ENCODE results near the gene HAAO. TPM values are rescaled to one million over a fixed set of nuclear protein-coding genes. Genes with fewer than 3 reads are reported as not detected.

HAAO gene
- 1.6 and 12.2 TPM in 2 replicates for total RNA-seq

GRCh38 chr2:42792583-42793333 is at the start of gene HAAO:
TSS of gene HAAO (minus strand) at chr2:42792583. CDS start at chr2:42792536, 47 bp downstream.

GRCh38 chr2:42764096-42764495 is 28.3 kb downstream of the HAAO start, which contains the start of gene OXER1:
TSS of gene OXER1 (minus strand) at chr2:42764135. CDS start at chr2:42764062, 73 bp downstream.

Other genes with a start within 250 kb of the HAAO start
- 23.7 and 27.7 TPM in 2 replicates for gene MTA3, start 224.0 kb downstream of the HAAO start, total RNA-seq
- gene OXER1, start 28.4 kb downstream of the HAAO start, total RNA-seq, result under 0.01 and 0.43 TPM in 2 replicates

Data from bronchial smooth muscle cell (primary cell).